Cortex of kidney (tissue), 1 donor: ENCODE results near the gene KCNAB1.

Source experiments
- DNase-seq: peaks from one replicate; lab custom pipeline; 2025; lab: John Stamatoyannopoulos, UW

KCNAB1 gene

GRCh38 chr3:156576651-156577348 lies 456.4 kb downstream of the KCNAB1 start:
- DNase-seq = no peak

GRCh38 chr3:156577736-156578135 lies 457.4 kb downstream of the KCNAB1 start:
- DNase-seq = no peak

GRCh38 chr3:156579427-156579851 lies 459.1 kb downstream of the KCNAB1 start:
- no peak for DNase-seq

- no peak for DNase-seq
Observed at GRCh38 chr3:156581033-156581432, 460.7 kb downstream of the KCNAB1 start.

- DNase-seq = no peak
Observed at GRCh38 chr3:156581954-156582353, 461.6 kb downstream of the KCNAB1 start.

- no peak for DNase-seq
Observed at GRCh38 chr3:156582532-156583183, 462.3 kb downstream of the KCNAB1 start.

- no peak for DNase-seq
Observed at GRCh38 chr3:156583469-156583868, 463.1 kb downstream of the KCNAB1 start.

GRCh38 chr3:156586905-156587759 lies 466.8 kb downstream of the KCNAB1 start:
- no peak for DNase-seq

GRCh38 chr3:156587760-156588069 lies 467.3 kb downstream of the KCNAB1 start:
- no peak for DNase-seq
